GM19099 (cell line): Measurements from ENCODE around the gene ANKS1B.

Source experiments
- POLR2A ChIP-seq: IDR thresholded peaks from 3 replicates; pipeline ENCODE4 v1.6.1; 2011; ENCODE audit warnings: low read depth; ENCODE audit not compliant: insufficient read length; ENCODE audit errors: extremely low read depth

Gene ANKS1B

DNA sequence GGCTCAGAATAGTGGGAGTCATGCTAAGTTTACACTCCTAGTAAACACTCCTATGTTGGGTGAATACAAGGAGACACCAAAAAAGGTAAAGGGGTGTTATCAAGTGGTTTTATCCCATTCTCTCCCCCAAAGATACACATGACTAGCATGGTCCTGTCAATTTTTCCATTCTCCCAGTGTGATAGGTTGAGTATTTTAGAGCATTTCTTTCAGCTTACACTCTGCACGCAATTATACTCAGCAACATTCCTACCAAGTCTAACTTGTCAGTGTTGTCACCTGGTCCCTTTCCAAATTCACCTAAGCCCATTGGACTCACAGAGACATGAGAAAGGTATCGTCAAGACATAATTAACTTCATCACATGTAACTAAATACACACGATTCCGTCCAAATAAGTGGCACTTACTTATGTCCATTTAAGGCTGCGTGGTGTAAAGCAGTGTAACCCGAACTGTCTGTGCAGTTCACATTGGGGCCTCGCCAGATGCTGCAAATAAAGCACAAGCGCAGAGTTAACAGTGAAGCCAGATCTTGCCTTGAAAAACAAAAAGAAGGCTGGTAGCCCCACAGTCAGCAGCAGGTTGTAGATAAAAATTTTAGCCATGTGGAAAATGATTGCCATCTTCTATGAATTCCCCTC is 159.7 kb downstream of the ANKS1B start:
- TF ChIP-seq POLR2A, result no peak

DNA sequence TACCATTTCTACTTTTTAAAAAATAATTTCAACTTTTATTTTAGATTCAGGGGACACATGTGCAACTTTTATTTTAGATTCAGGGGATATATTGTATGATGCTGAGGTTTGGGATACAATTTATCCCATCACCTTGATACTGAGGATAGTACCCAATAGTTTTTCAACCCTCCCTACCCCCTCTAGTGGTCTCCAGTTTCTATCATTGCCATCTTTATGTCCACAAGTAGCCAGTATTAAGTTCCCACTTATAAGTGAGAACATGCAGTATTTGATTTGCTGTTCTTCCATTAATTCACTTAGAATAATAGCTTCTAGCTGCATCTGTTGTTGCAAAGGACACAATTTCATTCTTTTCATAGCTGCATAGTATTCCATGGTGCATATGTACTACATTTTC is 162.5 kb downstream of the ANKS1B start:
- no peak for TF ChIP-seq POLR2A

DNA sequence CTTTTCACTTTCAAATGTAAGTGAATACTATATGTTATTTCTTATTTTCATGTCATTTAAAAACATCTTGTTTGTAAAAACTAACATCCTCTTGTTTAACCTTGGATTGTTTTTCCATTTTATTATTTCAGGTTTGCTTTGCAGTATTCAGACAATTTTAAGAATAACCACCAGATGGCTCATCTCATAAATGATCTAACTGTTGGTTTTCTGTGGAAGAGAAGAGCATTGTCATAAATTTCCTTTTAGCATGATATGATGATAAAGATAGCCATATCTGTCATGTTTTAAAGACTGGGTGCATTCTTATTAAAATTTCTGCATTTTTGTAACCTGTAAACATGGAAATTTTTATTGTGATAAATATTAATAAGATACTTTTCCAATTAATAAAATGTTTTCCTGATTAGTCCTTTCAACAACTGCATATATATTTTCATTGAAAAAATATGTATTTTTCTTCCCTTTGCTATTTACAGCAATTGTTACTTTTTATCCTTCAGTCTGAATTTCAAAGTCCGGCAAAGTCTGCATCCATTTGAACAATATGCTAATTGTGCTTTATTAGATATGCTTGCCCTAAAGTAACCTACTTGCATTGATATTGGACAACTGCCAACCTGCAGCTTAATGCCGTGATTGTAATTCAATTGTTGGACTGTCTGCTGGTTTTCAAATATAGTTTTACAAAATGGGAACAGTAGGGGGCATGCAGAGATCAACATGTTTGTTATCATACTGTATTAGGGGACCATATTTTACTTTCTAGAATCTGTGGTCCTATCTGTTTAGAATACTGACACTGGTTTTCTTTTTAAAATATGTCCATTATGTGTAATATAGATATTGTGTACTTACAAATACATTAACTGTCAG is 173.8 kb downstream of the ANKS1B start:
- no peak for TF ChIP-seq POLR2A

DNA sequence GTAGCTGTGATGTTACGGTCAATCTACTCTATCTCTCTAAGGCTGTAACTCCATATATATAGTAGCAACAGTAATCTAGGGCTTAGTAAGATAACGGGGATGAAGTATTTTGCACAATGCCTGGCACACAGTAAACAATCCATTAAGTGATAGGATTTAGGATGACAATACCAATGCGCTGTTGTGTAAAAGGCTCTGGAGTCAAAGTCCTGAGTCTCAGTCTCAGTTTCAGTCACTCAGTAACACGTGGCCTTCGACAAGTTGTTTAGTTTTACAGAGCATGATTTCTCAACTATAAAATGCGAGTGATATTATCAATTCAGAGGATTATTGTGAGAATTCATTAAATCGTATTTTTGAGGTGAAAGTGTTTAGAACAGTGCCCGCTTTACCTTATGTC is 174.8 kb downstream of the ANKS1B start:
- no peak for TF ChIP-seq POLR2A

DNA sequence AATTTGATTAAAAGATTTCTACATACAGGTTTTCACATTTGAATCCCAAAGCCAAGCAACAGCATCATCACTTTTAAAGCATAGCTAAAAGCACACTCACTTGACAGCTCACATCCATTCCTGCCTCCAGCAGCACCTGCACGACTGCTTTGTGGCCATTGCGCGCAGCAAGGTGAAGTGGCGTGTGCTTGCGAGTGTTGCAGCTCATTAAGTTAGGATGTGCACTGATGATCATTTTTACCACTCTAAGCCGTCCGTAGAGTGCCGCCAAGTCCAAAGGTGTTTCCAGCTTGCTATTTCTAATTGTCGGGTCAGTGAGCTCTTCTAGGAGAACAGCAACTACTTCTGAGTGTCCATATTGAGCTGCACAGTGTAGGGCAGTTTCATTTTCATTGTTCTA is 178.4 kb downstream of the ANKS1B start:
- TF ChIP-seq POLR2A, result no peak

DNA sequence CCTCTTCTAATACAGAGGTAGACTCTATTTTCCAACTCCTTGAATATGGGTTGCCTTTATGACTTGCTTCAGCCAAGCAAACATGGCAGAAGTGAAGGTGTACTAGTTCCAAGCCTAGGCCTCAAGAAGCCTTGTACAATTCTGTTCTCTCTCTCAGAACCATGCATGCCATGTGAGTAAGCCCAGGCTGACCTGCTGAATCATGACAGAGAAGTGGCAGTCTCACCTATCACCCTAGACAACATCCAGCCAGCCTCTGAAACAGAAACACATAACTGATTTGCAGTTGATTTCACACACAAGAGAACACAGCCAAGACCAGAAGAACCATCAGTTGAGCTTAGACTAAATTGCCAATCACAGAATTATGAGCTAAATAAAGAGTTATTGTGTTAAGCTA is 180.0 kb downstream of the ANKS1B start:
- no peak for TF ChIP-seq POLR2A

DNA sequence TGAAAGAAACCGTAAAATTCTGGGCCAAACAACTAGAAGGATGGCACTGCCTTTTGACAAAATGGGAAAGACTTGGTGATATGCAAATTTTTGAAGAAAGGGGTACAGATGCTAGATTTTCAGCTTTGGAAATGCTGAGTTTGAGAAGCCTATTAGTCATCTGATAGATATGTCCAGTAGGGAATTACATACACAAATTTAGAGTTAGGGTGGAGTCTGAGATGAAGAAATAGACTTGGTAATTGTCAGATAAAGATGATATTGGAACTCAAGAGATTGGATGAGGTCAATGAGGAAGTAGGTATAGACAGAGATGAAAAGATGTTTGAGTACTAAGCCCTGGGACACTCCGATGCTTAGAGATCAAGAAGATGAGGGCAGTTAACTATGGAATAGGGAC is 184.1 kb downstream of the ANKS1B start:
- TF ChIP-seq POLR2A, result no peak

DNA sequence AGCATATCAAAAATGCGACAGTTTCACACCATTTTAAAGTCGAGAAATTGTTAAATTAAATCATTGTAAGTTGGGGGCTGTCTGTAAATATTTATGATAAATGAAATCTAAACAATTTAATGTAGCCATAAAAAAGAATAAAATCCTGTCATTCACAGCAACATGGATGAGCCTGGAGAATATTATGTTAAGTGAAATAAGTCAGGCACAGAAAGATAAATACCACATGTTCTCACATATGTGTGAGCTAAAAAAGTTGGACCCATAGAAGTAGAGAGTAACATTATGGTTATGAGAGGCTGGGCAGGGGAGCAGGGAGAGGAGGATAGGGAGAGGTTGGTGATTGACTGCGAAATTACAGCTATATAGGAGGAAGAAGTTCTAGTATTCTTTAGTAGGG is 201.3 kb downstream of the ANKS1B start:
- TF ChIP-seq POLR2A, result no peak

DNA sequence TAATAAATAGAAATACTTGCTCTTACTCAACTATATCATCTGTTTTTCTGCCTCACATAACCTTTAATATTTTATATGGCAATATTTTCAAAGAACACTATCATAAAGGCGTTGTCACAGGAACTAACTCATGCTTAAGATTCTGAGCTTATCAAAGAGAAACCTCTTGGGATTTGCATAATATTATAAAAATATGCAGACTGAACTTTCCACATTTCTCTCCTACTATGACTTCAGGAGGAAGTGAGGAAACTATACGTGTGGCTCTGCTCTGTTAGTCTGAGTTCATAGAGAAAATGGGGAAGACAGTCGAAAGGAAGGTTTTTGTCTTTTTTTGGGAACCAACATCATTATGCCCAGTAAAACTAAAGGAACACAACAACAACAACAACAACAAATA is 212.5 kb downstream of the ANKS1B start:
- no peak for TF ChIP-seq POLR2A

DNA sequence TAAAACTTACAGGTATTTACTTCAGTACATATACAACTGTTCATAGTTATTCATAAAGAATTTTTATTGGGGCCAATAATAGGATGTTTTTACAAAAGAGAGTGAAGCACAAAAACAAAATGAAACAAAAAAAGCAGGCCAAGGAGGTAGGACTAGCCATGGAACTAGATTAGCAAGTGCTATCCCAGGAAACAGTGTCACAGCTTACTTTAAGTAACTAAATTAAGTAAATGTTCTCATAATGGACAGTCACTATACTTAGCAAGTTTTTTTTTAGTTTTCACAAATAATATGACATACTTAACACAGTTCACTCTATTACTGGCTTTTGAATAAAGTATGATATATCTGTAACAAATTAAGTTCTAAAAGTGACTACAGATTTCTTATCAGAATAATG is 213.1 kb downstream of the ANKS1B start:
- no peak for TF ChIP-seq POLR2A

DNA sequence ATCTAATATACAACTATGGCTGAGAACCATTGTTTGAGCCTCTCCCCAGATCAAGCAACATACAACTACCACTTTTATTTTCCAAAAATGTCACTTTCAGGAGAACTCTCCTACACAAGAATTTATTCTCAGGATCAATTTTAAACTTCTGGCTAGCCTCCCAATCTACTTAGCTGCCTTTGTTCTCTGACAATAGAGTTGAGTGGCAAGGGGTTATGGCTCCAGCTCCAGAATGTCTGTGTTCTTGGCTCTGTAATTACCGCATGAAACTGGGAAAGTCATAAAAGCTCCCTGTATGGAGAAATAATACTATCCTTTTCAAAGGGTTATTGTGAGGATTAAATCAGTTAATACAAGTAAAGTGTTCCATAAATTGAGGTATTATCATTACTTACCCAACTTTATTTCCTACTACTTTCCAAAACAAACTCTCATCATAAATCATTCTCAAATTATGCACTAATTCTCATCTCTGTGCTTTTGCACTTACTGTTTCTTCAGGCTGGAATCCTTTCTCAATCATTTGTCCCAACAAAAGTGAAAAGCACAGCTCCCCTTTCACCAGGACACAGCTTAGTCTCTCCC is 215.2 kb downstream of the ANKS1B start:
- no peak for TF ChIP-seq POLR2A

DNA sequence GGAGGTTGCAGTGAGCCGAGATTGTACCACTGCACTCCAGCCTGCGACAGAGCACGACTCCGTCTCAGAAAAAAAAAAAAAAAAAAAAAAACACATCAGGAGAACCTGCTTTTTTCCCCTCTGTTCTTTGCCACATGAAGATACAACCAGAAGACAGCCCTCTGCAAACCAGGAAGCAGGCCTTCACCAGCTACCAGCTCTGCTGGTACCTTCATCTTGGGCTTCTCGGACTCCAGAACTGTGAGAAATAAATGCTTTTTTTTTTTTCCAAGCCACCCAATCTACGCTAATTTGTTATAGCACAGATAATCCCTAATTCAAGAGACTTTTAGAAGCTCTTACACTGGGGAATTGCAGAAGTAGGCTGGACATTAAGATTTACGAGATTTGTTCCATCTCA is 216.0 kb downstream of the ANKS1B start:
- no peak for TF ChIP-seq POLR2A

DNA sequence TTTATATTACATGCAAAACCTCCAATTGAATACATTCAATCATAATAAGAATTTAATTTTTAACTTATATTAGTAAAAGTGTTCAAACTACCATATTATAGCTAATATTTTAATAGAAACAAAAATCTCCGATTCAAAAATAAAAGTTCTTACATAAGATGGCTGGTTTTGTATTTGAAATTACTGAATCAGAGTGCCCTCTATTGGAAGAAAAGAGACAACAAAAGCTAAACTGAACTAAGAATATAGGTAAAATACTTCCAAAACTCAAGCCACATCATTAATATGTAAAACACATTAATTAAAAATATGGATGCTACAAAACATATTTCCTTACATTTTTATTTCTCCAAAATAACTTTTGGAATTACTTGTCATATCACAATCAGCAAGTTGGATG is 216.9 kb downstream of the ANKS1B start:
- no peak for TF ChIP-seq POLR2A

DNA sequence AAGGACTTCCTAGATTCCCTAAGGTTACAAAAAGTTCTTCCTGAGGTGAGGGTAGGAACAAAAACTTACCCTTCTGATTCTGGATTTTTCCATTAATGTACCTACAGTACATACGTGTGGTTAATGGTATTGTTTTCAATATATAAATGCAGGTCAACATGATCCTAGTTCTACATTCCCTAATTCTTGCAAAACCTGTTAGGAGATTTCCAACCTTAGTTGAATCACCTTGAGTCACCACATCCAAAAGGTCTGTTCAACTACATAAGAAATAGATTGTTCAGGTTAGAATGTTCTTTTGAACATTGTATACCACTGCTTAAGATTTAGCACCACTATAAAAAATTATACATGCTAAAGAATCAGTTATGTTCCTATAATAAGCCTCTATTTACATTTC is 218.3 kb downstream of the ANKS1B start:
- TF ChIP-seq POLR2A, result no peak

DNA sequence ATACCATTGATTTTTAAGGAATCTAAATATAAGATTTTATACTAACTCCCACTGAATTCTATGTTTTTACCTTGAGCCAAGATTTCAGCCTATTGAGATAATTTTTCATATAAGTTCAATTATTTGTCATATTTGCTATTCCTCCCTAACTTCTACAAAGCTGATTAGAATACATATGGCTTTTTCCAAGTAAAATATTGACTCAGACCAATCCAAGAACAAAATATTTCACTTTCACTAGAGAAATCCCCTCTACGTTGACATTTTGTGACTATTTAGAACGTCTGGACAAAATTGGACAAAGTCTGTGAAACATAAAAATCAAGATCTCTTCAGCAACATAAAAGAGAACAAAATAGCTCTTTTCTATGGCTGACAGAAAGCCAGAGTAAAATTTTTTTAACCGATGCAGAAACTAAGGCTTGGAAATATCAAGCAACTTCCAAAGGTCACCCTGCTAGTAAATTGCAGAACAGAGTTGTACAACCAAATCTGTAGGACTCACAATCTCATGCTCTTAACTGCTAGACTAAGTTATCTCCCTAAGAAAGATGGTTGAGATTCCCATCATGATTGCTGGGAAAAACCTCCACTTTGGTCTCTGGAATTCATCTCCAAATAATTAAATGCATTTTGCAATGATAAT is 219.1 kb downstream of the ANKS1B start:
- no peak for TF ChIP-seq POLR2A
